Measurements from ENCODE around the gene MBP.

MBP gene

DNA sequence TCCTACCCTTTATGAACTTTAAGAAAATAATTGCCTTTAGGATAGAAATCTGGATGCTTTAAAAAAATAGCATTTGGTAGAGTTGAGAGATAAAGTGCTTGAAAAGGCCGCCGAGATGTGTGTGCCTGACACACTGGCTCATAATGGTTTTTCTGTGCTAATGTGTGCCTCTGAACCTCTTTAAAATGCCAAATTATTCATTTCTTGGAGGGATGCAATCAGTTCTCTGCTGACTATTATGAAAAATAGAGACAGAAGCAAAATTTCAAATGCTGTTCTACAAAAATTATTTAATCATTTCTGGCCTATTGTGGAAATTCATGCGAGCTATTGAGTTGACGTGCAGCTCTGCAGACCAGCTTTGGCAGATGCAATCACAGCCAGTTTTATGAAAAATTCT is 18.0 kb upstream of the MBP start:
- DNase-seq = no peak

- no peak for DNase-seq
Measured at GRCh38 chr18:77148289-77148688, 15.7 kb upstream of the MBP start.

DNA sequence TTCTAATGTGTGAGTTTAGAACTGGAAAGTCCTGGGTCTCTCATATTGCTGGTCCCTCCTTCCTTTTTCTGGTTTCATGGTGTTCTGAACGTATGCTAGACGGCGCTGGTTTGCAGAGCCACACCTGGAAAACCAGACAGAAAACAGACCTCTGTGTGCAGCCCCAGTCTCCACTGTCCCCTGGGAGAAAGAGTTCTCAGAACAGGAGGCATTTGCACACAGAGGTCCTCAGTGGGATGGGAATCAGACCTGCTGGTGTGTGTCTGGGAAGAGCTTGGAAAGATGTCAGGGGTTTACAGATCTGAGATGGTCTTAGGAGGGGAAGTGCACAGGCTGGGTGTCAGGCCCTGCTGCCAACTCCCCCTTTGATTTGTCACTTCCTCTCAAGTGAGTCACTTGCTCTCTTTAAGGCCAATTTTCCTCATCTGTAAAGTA is 14.9 kb upstream of the MBP start:
- DNase-seq = peak in 1 of 2 donors; percentile 73

GRCh38 chr18:77146249-77147080 is 13.9 kb upstream of the MBP start:
- no peak for DNase-seq

- DNase-seq = no peak
Measured at GRCh38 chr18:77145364-77145901, 12.8 kb upstream of the MBP start.

DNA sequence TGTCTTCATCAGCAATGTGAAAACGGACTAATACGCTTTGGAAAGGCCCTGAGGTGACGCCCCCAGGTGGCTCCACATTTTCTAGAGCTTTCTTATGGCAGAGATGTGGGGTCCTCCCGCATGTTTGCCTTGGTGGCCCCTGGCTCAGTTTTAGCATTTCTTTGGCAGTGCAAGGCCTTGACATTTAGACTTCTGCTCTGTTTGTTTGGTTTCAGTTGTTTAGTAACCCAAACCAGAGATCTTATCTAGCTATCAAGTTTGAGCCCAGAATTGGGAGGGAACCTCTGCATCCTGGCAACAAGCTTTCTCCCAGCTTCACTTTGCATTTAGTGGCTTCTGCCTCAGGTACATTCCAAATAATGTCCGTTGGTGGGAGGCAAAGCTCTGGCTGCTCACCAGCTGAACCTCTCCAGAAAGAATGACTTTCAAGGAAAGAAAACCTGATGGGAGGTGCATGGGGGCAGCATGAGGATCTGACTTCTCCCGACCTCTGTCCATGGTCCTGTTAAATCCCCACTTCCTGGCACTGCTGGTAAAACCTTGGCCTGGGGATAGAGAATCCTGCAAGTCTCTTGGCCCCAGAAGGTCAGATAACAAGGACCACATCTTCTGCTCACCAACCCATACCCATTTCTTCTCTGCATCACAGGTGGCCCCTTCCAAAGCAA is 12.0 kb upstream of the MBP start:
- no peak for DNase-seq

DNA sequence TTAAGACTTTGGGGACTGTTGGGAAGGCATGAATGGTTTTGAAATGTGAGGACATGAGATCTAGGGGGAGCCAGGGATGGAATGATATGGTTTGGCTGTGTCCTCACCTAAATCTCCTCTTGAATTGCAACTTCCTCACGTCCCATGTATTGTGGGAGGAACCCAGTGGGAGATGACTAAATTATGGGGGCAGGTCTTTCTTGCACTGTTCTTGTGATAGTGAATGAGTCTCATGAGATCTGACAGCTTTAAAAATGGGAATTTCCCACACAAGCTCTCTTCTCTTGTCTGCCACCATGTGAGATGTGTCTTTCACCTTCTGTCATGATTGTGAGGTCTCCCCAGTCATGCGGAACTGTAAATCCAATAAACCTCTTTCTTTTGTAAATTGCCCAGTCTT is 11.5 kb upstream of the MBP start:
- DNase-seq = no peak

GRCh38 chr18:77143196-77143595 is 10.6 kb upstream of the MBP start:
- DNase-seq = no peak

DNA sequence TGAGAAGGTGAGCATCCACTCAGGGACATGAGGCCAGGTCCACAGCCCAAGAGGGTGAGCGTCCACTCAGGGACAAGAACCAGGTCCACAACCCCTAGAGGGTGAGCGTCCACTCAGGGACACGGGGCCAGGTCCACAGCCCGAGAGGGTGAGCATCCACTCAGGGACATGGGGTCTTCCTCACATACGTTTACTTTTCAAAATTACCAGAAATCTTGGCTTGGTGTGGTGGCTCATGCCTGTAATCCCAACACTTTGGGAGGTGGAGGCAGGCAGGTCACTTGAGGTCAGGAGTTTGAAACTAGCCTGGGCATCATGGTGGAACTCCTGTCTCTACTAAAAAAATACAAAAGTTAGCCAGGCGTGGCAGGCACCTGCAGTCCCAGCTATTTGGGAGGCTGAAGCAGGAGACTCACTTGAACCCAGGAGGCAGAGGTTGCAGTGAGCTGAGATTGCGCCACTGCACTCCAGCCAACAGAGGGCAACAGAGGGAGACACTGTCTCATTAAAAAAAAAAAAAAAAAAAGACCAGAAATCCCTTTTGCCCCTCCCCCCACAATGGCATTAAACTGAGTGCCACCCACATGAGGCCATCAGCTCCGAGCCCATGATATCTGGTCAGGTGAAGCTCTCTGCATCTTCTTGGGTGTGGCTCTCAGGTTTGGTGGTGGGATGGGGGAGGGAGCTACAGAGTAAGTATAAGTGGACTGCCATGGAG is 9.0 kb upstream of the MBP start:
- no peak for DNase-seq

GRCh38 chr18:77140439-77141109 is 8.0 kb upstream of the MBP start:
- DNase-seq = no peak

DNA sequence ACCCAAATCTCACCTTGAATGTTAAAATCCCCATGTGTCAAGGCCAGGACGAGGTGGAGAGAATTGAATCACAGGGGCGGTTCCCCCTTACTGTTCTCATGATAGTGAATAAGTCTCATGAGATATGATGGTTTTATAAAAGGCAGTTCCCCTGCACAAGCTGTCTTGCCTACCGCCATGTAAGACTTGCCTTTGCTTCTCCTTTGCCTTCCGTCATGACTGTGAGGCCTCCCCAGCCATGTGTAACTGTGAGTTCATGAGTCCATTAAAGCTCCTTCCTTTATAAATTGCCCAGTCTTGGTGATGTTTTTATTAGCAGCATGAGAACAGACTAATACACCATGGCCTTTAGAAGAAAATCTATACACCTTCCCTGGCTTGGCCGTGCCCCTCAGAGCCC is 7.4 kb upstream of the MBP start:
- DNase-seq = no peak

- no peak for DNase-seq
Measured at GRCh38 chr18:77139619-77140018, 7.0 kb upstream of the MBP start.

- no peak for DNase-seq
Measured at GRCh38 chr18:77138270-77138669, 5.7 kb upstream of the MBP start.

- no peak for DNase-seq
Measured at GRCh38 chr18:77137851-77138250, 5.3 kb upstream of the MBP start.

GRCh38 chr18:77136871-77137665 is 4.5 kb upstream of the MBP start:
- DNase-seq = no peak

DNA sequence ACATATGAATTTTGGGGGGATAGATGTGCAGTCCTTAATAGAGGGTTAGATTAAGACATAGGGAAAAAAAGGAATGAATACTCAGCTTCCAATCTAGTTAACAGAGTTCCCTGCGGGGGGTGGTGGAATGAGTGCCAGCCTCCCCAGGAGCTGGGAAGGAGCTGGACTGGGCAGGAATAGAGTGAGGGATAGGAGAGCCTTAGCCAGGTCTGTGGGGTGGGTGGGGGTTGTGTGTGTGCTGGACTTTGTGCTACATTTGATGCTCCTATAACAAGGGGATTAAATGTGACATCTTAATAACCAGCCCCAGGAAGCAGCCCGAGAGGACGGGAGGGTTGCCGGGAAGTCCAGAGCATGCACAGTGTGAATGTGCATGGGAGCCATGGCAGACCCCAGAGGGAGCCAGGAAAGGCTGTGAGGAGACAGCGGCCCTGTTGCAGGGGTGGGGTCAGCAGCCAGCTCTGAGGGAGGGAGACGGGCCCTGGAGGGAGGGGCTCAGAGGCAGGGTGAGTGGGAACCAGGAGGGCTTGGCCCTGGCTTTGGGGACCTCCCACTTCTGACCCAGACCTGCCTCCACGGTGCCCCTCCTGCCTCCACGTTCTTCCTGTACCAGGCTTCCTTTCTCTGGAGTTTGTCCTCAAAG is 3.6 kb upstream of the MBP start:
- DNase-seq = no peak

DNA sequence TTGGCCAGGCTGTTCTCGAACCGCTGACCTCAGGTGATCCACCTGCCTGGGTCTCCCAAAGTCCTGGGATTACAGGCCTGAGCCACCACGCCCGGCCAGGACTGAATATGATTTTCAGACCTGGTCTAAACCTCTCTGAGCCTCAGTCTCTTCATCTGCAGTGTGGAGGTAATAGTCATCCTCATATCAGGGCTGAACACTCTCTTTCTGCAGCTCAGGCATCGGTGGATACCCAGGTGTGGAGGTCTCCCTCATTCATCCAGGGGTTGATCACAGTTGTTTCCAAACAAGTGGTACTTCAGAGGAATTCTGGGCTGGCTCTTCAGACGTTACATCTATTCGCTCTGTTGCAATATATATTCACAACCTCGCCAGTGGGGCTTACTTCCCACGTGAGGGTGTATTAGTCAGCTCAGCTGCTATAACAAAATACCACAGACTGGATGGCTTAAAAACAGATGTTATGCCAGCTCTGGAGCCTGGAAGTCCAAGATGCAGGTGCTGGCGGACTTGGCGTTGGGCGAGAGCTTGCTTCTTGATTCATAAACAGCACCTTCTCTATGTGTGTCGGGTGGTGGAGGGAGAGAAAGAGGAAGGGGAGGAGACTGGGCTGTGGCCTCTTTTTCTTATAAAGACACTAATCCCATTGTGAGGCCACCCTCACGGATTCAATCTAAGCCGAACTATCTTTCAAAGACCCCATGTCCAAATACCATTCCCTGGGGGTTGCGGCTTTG is 2.9 kb upstream of the MBP start:
- no peak for DNase-seq

DNA sequence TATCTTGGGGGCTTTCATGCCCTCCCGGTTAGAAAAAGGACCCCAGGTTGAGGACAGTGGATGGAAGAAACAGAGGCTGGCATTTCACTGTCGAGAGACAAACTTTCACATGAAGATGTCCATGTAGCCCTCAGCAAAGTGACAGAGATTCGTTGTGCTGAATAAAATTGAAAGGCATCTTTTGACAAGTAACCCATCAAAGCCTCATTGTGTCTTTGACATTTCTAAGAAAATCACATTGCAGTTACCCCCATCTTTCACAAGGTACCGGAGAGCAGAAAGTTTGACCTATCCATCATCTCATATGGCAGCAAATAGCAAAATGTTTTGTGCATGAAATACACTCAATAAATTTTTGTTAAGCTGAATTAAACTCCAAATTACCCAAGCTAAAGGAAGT is 2.0 kb upstream of the MBP start:
- DNase-seq = no peak

DNA sequence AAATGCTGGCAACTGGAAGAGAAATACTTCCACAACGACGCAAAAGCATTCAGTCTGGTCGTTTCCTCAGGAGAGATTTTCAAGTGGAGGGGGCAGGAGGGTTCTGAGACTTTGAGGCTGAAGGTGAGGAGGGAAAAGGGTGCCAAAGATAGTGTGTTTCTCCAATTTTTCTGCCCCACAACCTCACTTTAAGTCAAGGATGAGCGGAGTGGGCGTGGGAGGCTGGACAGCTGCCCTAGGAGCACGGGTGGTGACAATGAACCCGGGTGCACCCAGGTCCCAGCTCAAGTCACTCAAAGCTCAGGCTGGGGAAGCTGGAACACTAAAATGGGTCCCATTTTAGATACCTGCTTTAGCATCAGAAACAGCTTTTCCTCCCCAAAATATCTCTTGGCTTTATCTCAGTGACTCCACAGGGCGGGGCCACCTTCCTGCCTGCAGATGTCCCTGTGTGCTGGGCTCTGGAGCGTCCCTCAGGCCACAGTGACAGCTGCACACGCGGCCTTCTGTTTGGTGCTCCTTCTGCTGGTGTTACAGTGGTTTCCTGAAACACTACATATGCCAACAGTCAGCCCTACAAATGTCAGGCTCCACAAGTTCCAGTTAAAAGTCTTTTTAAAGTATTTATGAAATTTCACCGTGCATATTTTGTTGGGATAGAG is 1.4 kb upstream of the MBP start:
- DNase-seq = peak; percentile 31 to 74

Measured in bone marrow (tissue), 2 donors.